GM12865 (cell line): ENCODE data around the gene MASTL.
A peak's percentile ranks its signal among the peaks of the same experiment; 100 is the strongest.

Source experiments
- DNase-seq: peaks from one replicate; pipeline ENCODE4 v3.0.0; 2010; ENCODE audit warnings: low read depth
- H3K4me3 ChIP-seq: 2 replicates; pipeline ENCODE4 v1.5.1; 2011; ENCODE audit warnings: mild to moderate bottlenecking, low read depth, low read length, control low read depth
- TF ChIP-seq, protein P1 (sequence below): IDR thresholded peaks from 2 replicates; pipeline ENCODE4 v1.5.1; 2011; ENCODE audit warnings: low read length, control low read depth, low read depth, inconsistent platforms; ENCODE audit not compliant: insufficient read depth; ENCODE audit errors: missing control alignments

Gene MASTL

DNA sequence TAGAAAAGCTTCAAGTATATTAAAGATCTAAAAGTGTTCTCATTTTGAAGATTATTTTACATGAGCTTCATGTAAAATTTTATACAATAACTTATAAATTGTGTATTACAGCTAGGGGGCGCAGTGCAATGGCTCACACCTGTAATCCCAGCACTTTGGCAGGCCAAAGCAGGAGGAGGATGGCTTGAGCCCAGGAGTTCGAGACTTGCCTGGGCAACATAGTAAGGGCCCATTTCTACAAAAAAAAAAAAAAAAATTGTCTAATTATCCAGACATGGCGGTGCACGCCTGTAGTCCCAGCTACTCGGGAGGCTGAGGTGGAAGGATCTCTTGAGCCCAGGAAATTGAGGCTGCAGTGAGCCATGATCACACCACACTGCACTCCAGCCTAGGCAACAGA is 68.8 kb downstream of the MASTL start:
- TF ChIP-seq, protein P1, sequence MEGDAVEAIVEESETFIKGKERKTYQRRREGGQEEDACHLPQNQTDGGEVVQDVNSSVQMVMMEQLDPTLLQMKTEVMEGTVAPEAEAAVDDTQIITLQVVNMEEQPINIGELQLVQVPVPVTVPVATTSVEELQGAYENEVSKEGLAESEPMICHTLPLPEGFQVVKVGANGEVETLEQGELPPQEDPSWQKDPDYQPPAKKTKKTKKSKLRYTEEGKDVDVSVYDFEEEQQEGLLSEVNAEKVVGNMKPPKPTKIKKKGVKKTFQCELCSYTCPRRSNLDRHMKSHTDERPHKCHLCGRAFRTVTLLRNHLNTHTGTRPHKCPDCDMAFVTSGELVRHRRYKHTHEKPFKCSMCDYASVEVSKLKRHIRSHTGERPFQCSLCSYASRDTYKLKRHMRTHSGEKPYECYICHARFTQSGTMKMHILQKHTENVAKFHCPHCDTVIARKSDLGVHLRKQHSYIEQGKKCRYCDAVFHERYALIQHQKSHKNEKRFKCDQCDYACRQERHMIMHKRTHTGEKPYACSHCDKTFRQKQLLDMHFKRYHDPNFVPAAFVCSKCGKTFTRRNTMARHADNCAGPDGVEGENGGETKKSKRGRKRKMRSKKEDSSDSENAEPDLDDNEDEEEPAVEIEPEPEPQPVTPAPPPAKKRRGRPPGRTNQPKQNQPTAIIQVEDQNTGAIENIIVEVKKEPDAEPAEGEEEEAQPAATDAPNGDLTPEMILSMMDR, result peak; percentile 46
- peak; percentile 56 for DNase-seq
- no peak overlapping the region for H3K4me3 ChIP-seq

DNA sequence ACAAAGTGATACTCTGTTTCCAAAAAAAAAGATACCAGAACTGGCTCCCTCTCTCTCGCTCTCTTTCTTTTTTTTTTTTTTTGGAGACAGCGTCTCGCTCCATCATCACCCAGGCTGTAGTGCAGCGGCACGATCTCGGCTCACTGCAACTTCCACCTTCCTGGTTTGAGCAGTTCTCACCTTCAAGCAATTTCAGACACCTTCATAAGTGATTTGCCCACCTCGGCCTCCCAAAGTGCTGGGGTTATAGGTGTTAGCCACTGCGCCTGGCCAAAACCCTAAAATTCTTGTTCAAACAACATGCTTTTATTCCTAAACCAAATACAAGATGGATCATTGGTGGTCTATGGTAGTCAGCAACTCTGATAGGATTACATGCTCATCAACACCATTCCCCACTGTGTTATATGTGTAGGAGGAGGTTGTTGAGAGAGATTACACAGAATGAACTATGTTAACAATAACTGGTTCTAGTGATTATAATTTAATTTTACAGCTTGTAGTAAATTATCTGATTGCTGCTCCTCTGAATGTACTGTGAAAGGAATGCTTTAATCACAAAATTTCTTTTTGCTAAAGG is 69.9 kb downstream of the MASTL start:
- TF ChIP-seq, protein P1, result no peak
- no peak overlapping the region for H3K4me3 ChIP-seq
- DNase-seq, result no peak

DNA sequence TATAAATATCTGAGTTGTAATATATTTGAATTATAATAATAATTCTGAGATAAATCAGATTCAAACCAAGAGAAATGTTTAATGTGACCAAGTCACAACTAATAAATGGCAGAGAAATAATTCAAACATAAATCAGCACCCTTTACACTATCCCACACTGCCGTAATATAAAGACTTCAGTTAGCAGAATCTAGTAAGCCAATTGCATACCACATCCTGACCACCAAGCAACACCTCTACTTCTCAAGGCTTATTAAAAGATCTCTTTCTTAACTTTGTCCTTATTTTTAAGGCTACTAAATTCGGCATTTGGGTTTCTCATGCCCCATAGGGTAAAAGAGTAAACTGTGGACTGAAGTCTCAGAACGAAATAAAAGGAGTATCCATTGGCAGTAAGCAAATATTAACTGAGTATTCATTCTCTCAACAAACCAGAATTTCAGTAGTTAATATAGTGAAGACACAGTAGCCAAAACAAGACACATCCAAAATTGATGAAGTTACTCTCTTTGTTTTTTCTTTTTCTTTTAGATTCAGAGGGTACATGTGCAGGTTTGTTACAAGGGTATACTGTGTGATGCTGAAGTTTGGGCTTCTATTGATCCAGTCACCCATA is 70.6 kb downstream of the MASTL start:
- no peak overlapping the region for H3K4me3 ChIP-seq
- no peak for DNase-seq

DNA sequence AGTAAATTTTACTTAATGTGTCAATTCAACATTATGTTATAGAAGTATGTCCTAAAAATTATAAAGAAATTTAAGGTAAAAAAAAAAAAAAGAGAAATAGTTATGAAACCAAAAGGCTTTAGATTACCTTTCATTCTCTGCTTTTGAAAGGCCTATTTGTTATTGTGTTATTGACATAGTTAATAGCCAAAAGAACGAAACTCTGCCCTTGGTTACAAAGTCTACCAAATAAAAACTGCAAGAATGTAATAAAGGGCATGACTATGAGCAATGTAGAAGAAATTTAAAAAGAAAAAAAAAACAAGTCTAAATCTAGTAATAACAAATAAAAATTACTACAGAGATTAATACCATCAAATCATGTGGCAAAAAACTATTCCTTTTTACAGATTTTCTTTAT is 74.9 kb downstream of the MASTL start:
- H3K4me3 ChIP-seq, result no peak overlapping the region
- no peak for DNase-seq
- TF ChIP-seq, protein P1, result no peak

More for the DNA sequence above, 70.6 kb downstream of the MASTL start:
- TF ChIP-seq, protein P1, result no peak

DNA sequence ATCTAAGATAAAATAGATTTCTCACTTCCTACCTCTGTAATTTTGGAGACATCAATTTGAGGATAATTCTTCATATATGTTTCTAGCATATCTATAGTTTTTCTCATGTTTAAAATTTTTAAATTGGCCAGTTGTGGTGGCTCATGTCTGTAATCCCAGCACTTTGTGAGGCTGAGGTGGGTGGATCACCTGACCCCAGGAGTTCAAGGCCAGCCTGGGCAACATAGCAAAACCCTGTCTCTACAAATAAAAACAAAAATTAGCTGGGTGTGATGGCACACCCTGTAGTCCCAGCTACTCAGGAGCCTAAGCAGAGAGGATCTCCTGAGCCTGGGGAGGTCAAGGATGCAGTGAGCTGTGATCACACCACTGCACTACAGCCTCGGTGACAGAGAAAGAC is 80.6 kb downstream of the MASTL start:
- DNase-seq, result no peak
- no peak overlapping the region for H3K4me3 ChIP-seq
- TF ChIP-seq, protein P1, result no peak
